Stomach (tissue), 4 donors: ENCODE data around the gene ATP2B2.

Experiments
- CTCF ChIP-seq, 7 experiments: fragments of 450-650 bp in 4 of 7; fragments of 200-600 bp in 3 of 7; sonication (generic) in 3 of 7; IDR thresholded peaks; one replicate each; pipeline ENCODE4 v1.5.1; 2016 to 2019; ENCODE audit warnings: antibody characterized with exemption in 7 of 7, control low read depth in 2 of 7, mild to moderate bottlenecking in 1 of 7
- POLR2A ChIP-seq, 4 donors: fragments of 450-650 bp; IDR thresholded peaks; one replicate each; pipeline ENCODE4 v1.6.1; 2016; ENCODE audit warnings: antibody characterized with exemption in 4 of 4, control low read depth in 2 of 4, mild to moderate bottlenecking in 1 of 4, moderate library complexity in 1 of 4

- TF ChIP-seq CTCF (IDR thresholded peaks at IDR 0.05): no peak
- TF ChIP-seq POLR2A (IDR thresholded peaks at IDR 0.05): no peak
Measured at GRCh38 chr3:10319251-10319650, 186.1 kb downstream of the ATP2B2 start.
